HG03103 (cell line): ENCODE data around the gene RBM4.
"Not testable (repeated sequence)": the region's sequence is repeated elsewhere in the genome, so short reads cannot be mapped to it uniquely, and the experiment has no call there.

ENCODE experiments used
- ATAC-seq: cut with Tn5 transposase; IDR thresholded peaks from one replicate; pipeline ENCODE4 v1.9.1; 2021; ENCODE audit warnings: low read depth; ENCODE audit not compliant: unreplicated experiment

Gene RBM4

GRCh38 chr11:66638177-66639065, at the start of gene RBM4:
TSS of gene RBM4 (plus strand) at chr11:66638703. CDS start at chr11:66639712, 1,009 bp downstream.
- peak; percentile 92 for ATAC-seq

- ATAC-seq: not testable (repeated sequence)
These were observed 49.2 kb upstream of the RBM4 start for GRCh38 chr11:66589315-66589714.

- ATAC-seq: no peak
These were observed 48.4 kb upstream of the RBM4 start for GRCh38 chr11:66589996-66590675.

GRCh38 chr11:66591175-66591574, 47.3 kb upstream of the RBM4 start:
- ATAC-seq: no peak

- peak; percentile 90 for ATAC-seq
These were observed 45.8 kb upstream of the RBM4 start, which contains the start of the genes CCDC87 and CCS for GRCh38 chr11:66592457-66593302. TSS of gene CCDC87 (minus strand) at chr11:66593063. CDS start at chr11:66593015, 48 bp downstream. TSS of gene CCS (plus strand) at chr11:66593185. CDS start at chr11:66593262, 77 bp downstream.

GRCh38 chr11:66593303-66593635, 45.2 kb upstream of the RBM4 start:
- no peak for ATAC-seq

- no peak for ATAC-seq
These were observed 44.9 kb upstream of the RBM4 start for GRCh38 chr11:66593650-66594049.

- no peak for ATAC-seq
These were observed 43.1 kb upstream of the RBM4 start for GRCh38 chr11:66595245-66595904.

GRCh38 chr11:66598993-66599392, 39.5 kb upstream of the RBM4 start:
- no peak for ATAC-seq

- no peak for ATAC-seq
These were observed 38.3 kb upstream of the RBM4 start for GRCh38 chr11:66600219-66600618.

GRCh38 chr11:66600631-66601233, 37.8 kb upstream of the RBM4 start:
- no peak for ATAC-seq

- ATAC-seq: no peak
These were observed 35.4 kb upstream of the RBM4 start for GRCh38 chr11:66603072-66603471.

- ATAC-seq: no peak
These were observed 34.3 kb upstream of the RBM4 start for GRCh38 chr11:66604155-66604554.

GRCh38 chr11:66606608-66607007, 31.9 kb upstream of the RBM4 start:
- not testable (repeated sequence) for ATAC-seq

GRCh38 chr11:66607126-66607834, 31.2 kb upstream of the RBM4 start:
- no peak for ATAC-seq

- no peak for ATAC-seq
These were observed 28.5 kb upstream of the RBM4 start for GRCh38 chr11:66609721-66610617.

- no peak for ATAC-seq
These were observed 26.0 kb upstream of the RBM4 start for GRCh38 chr11:66612458-66612857.

GRCh38 chr11:66614073-66614472, 24.4 kb upstream of the RBM4 start:
- ATAC-seq: no peak
